ENCODE results near the gene NF1.

The NF1 gene

GRCh38 chr17:31374503-31374902 lies 279.7 kb downstream of the NF1 start:
- Histone ChIP-seq H3K4me3 (ENCODE audit: low read depth, low read length) (no peak overlapping the region), H3K27ac (ENCODE audit: extremely low read depth, low read depth, low read length) (no peak overlapping the region), H3K4me1 (ENCODE audit: control insufficient read depth, insufficient read depth, low read length) (0 out of 2 replicates have a peak, but pooled peaks cover 8% of the 10 kb centered on the region), H3K9me3 (ENCODE audit: control insufficient read depth, insufficient read depth, low read depth, low read length) (no peaks in the 10 kb centered on the region), H3K36me3 (ENCODE audit: control insufficient read depth in 2 of 2, insufficient read depth in 1 of 2, low read length in 2 of 2) (peaks cover 18 to 34% of the 10 kb centered on the region in 2 experiments; a peak in 2 of 3 replicates)
- TF ChIP-seq BCL11B (tag by site-specific recombination; IDR thresholded peaks at IDR 0.05; ENCODE audit: low read depth) (no peak), ZNF830 (tag by site-specific recombination; IDR thresholded peaks at IDR 0.05; ENCODE audit: low read depth) (no peak), ZNF660 (tag by site-specific recombination; IDR thresholded peaks at IDR 0.05) (no peak), ZNF114 (tag by site-specific recombination; IDR thresholded peaks at IDR 0.05) (no peak), ZFHX2 (tag by site-specific recombination; conservative IDR thresholded peaks at IDR 0.05) (no peak), ZNF544 (tag by site-specific recombination; IDR thresholded peaks at IDR 0.05) (no peak), ZNF76 (tag by site-specific recombination; IDR thresholded peaks at IDR 0.05; ENCODE audit: borderline replicate concordance, low read depth) (no peak), ZBTB10 (tag by site-specific recombination; IDR thresholded peaks at IDR 0.05) (no peak), OVOL3 (tag by site-specific recombination; IDR thresholded peaks at IDR 0.05) (no peak), ZNF645 (tag by site-specific recombination; IDR thresholded peaks at IDR 0.05) (no peak), ZNF426 (tag by site-specific recombination; IDR thresholded peaks at IDR 0.05) (no peak), ZNF692 (tag by site-specific recombination; IDR thresholded peaks at IDR 0.05) (no peak), KLF17 (tag by site-specific recombination; IDR thresholded peaks at IDR 0.05) (no peak)
- ChIA-PET CTCF (interaction anchor here (0.7 to 1.0 kb wide), 3 partner anchors 15 to 468 kb away, joined by 3 to 4 read pairs (median 3); no protein-coding TSS in a partner anchor), POLR2A (no interaction called here)

GRCh38 chr17:31378638-31379037 lies 283.9 kb downstream of the NF1 start:
- Histone ChIP-seq H3K4me1 (ENCODE audit: control insufficient read depth, insufficient read depth, low read length) (no peaks in the 10 kb centered on the region), H3K36me3 (ENCODE audit: control insufficient read depth in 2 of 2, insufficient read depth in 1 of 2, low read length in 2 of 2) (peaks cover 17 to 34% of the 10 kb centered on the region in 2 experiments; a peak in 2 of 3 replicates), H3K27ac (ENCODE audit: extremely low read depth, low read depth, low read length) (no peak overlapping the region), H3K9me3 (ENCODE audit: control insufficient read depth, insufficient read depth, low read depth, low read length) (no peaks in the 10 kb centered on the region), H3K4me3 (ENCODE audit: low read depth, low read length) (no peak overlapping the region)
- ChIA-PET CTCF (interaction anchor here (0.6 to 4.7 kb wide), 7 partner anchors 10 to 490 kb away, joined by 3 to 27 read pairs (median 3); no protein-coding TSS in a partner anchor), POLR2A (no interaction called here)
- TF ChIP-seq ZBTB26 (tag by site-specific recombination; optimal IDR thresholded peaks at IDR 0.05) (no peak), ZBTB48 (tag by site-specific recombination; IDR thresholded peaks at IDR 0.05) (no peak), ZNF433 (tag by site-specific recombination; IDR thresholded peaks at IDR 0.05; ENCODE audit: low read depth) (no peak), ZNF449 (tag by site-specific recombination; IDR thresholded peaks at IDR 0.05) (no peak), ZNF169 (tag by site-specific recombination; IDR thresholded peaks at IDR 0.05) (no peak), ZNF624 (tag by site-specific recombination; IDR thresholded peaks at IDR 0.05) (no peak), SP3 (tag by site-specific recombination; IDR thresholded peaks at IDR 0.05) (no peak), ZNF776 (tag by site-specific recombination; IDR thresholded peaks at IDR 0.05; ENCODE audit: borderline replicate concordance) (no peak), ZNF423 (tag by site-specific recombination; IDR thresholded peaks at IDR 0.05) (no peak), TSHZ1 (tag by site-specific recombination; IDR thresholded peaks at IDR 0.05; ENCODE audit: borderline replicate concordance) (no peak)

Data from HEK293 (cell line).